GM18909 (cell line): ENCODE measurements around the gene QTRT2.

Experiments used
- ATAC-seq: cut with Tn5 transposase; IDR thresholded peaks from one replicate; pipeline ENCODE4 v1.9.1; 2021; ENCODE audit warnings: mild to moderate bottlenecking; ENCODE audit not compliant: unreplicated experiment, poor library complexity

QTRT2 gene

GRCh38 chr3:114115143-114115542 is 58.6 kb downstream of the QTRT2 start:
- ATAC-seq = no peak

DNA sequence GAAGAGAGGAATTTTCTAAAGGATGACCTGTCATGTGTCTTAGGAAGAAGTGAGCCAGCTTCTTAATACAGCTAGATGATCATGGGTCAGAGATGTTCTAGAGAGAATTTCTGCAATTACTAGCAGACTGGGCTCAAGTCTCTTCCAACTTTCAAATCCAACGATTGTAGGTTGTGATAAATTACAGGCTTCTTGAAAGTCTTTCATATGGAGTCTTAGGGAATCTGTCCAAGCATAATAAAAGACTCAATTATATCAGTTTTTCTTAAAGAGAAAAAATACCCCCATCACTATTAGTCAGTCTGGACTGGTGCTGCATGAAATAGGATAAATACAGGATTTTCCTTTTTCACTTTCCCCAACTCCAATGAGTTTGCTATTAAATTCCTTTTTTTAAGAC is 63.2 kb downstream of the QTRT2 start:
- ATAC-seq = no peak

GRCh38 chr3:114120211-114120610 is 63.7 kb downstream of the QTRT2 start:
- no peak for ATAC-seq

DNA sequence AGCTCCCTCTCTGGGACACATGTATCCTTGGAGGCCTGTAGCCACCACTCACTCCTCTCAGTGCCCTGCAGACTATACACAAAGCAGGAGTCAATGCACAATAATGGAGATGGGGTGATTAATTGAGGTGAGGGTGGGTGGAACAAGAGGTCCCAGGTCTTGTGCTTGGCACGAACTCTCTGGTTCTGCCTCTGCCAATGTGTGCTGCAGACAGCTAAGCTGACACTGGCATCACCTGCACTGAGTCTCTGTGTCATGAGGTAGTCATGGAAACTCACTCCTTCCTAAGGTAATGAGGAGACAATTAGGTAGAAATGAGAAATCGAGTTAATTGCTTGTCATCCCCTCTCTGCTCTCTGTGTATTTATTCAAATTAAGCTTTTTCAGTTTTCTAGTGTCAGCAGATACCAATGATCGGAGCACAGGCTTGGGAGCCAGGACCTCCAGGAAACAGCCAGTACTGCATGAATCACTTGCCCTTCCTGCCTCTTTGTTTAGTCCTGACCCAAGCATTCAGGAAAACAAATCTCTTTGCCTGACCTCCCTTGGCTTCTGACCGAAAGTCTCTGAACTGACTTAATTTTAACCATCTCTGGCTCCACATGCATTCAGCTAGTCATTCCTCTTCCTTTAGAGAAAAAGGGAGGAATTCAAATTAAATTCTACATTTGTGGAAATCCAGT is 65.6 kb downstream of the QTRT2 start:
- ATAC-seq = no peak

- ATAC-seq = no peak
Measured at GRCh38 chr3:114126461-114126860, 69.9 kb downstream of the QTRT2 start.

DNA sequence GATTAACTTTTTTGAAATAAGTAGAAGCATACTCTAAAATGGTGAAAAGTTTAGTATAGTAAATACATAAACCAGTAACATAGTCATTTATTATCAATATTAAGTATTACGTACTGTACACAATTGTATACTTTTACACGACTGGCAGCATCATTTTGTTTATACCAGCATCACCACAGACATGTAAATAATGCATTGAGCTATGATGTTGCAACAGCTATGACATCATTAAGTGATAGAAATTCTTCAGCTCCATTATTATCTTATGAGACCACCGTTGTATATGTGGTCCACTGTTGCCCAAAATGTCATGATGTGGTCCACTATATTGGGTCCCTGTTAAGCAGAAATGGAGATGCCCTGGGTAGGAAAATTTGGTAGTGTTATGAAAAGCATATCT is 71.0 kb downstream of the QTRT2 start:
- no peak for ATAC-seq

DNA sequence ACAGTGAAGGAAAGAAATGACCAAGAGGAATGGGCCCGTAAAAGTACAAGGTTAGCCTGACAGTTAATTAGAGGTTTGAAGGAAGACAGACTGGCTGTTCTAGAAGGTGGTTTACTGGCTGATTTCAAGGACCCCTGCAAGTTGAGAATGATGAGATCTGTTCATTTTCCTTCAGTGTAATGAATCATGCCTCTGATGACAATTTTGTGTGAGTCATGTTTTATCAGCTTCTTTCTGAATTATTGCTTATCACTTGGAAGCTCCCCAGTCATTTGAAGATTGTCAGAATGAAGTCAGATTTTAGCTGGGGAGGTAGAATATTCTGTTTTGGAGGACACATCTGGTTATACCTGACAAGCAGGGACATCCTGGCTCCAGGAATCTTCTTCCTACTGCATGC is 71.7 kb downstream of the QTRT2 start:
- ATAC-seq = no peak

GRCh38 chr3:114128826-114129225 is 72.3 kb downstream of the QTRT2 start:
- ATAC-seq = no peak

GRCh38 chr3:114132500-114132899 is 76.0 kb downstream of the QTRT2 start:
- no peak for ATAC-seq

DNA sequence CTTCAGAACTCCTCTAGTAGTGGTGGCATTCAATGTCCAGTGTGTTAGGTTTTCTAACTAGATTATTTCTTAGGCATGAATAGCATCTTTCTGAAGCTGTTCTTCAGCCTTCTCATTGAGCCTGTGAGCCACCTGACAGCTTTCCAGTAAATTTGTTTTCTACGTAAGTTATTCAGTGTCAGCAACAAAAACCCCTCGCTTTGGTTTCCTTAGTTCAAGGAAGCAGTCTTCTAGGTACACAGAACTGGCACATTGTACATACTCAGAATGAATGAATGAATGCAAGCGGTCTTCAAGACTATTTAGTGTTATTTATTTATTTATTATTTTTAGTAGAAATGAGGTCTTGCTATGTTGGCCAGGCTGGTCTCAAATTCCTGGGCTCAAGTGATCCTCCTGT is 77.4 kb downstream of the QTRT2 start:
- no peak for ATAC-seq
